ENCODE data around the gene MYO9B. TPM values are rescaled to one million over a fixed set of nuclear protein-coding genes. Genes with fewer than 3 reads are reported as not detected.

MYO9B gene
- total RNA-seq, 1 donor from 2014 or later, result 30.7 TPM

DNA sequence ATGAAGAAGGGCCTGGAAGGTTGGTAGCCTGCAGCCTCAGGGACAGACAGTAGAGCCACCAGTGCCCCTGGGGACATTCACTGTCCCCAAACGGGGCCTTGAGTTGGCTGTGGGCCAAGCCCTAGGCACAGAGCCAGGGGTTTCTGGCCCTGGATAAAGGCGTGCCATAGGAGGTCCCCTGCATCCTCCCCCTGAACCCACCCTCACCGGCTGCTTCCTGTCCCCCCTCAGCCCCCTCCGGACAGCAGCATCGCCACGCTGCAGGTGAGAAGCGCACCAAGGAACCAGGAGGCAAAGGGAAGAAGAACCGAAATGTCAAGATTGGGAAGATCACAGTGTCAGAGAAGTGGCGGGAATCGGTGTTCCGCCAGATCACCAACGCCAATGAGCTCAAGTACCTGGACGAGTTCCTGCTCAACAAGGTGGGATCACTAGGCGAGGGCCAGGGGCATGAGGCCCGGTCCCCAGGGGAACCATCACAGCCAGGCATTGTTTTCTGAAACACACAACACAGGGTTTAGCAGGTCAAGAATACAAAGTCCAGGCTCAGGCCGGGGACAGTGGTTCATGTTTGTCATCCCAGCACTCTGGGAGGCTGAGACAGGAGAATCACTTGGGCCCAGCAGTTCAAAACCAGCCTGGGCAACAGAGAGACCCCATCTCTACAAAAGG is 125.0 kb downstream of the MYO9B start:
- intact Hi-C loops (cut with micrococcal nuclease), result no loop called here
- Histone ChIP-seq H3K9me3 (replicated peaks) (no peaks in the 10 kb centered on the region), H3K4me3 (no peak overlapping the region), H3K4me1 (peaks cover 4% of the 10 kb centered on the region), H3K36me3 (peaks cover 79% of the 10 kb centered on the region), H3K27me3 (ENCODE audit: low read depth) (no peaks in the 10 kb centered on the region), H3K27ac (replicated peaks) (no peak overlapping the region)
- DNase-seq, result no peak
- TF ChIP-seq, protein P1, sequence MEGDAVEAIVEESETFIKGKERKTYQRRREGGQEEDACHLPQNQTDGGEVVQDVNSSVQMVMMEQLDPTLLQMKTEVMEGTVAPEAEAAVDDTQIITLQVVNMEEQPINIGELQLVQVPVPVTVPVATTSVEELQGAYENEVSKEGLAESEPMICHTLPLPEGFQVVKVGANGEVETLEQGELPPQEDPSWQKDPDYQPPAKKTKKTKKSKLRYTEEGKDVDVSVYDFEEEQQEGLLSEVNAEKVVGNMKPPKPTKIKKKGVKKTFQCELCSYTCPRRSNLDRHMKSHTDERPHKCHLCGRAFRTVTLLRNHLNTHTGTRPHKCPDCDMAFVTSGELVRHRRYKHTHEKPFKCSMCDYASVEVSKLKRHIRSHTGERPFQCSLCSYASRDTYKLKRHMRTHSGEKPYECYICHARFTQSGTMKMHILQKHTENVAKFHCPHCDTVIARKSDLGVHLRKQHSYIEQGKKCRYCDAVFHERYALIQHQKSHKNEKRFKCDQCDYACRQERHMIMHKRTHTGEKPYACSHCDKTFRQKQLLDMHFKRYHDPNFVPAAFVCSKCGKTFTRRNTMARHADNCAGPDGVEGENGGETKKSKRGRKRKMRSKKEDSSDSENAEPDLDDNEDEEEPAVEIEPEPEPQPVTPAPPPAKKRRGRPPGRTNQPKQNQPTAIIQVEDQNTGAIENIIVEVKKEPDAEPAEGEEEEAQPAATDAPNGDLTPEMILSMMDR (IDR thresholded peaks at IDR 0.05; ENCODE audit: borderline replicate concordance), result no peak

DNA sequence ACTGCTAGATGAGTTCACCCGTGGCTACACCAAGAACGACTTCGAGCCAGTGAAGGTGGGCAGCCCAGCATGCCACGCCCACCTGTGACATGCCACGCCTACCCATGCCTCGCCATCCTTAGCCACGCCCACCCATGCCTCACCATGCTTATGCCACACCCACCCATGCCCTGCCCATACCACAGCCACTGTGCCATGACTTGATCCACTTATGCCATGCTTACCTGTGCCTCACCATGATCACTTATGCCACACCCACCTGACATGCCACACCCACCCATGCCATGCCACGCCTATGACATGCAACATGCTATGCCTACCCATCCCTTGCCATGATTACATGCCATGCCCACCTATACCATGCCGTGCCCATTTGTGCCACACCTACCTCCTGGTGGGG is 126.7 kb downstream of the MYO9B start:
- Histone ChIP-seq H3K9me3 (replicated peaks) (no peaks in the 10 kb centered on the region), H3K4me3 (no peak overlapping the region), H3K4me1 (peaks cover 4% of the 10 kb centered on the region), H3K27me3 (ENCODE audit: low read depth) (no peaks in the 10 kb centered on the region), H3K36me3 (peaks cover 89% of the 10 kb centered on the region), H3K27ac (replicated peaks) (no peak overlapping the region)
- DNase-seq, result no peak
- intact Hi-C loops (cut with micrococcal nuclease), result no loop called here
- TF ChIP-seq, protein P1 (IDR thresholded peaks at IDR 0.05; ENCODE audit: borderline replicate concordance), result no peak

DNA sequence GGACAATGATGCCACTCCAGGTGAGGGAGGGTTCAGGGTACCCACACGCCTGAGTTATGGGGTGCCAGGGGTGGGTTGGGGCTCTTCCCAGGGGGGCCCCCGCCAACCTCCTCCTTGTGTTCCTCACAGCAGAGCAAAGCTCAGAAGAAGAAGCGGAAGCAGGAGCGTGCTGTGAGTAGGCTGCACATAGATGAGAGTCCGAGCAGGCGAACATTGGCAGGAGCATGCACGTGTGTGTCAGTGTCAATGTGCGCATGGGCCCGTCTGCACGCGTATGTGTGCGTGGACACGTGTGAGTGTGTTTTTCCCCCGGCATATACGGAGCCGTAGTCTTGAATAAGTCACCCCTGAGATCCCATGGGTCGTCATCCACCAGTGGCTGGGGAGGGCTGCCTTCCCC is 127.1 kb downstream of the MYO9B start:
- H3K36me3 ChIP-seq, result peaks cover 86% of the 10 kb centered on the region
- H3K4me3 ChIP-seq, result no peak overlapping the region
- intact Hi-C loops (cut with micrococcal nuclease), result no loop called here
- no peak for DNase-seq
- H3K4me1 ChIP-seq, result peaks cover 4% of the 10 kb centered on the region
- no peak overlapping the region for H3K27ac ChIP-seq (replicated peaks)
- no peaks in the 10 kb centered on the region for H3K9me3 ChIP-seq (replicated peaks)
- TF ChIP-seq, protein P1 (IDR thresholded peaks at IDR 0.05; ENCODE audit: borderline replicate concordance), result no peak
- no peaks in the 10 kb centered on the region for H3K27me3 ChIP-seq (ENCODE audit: low read depth)

DNA sequence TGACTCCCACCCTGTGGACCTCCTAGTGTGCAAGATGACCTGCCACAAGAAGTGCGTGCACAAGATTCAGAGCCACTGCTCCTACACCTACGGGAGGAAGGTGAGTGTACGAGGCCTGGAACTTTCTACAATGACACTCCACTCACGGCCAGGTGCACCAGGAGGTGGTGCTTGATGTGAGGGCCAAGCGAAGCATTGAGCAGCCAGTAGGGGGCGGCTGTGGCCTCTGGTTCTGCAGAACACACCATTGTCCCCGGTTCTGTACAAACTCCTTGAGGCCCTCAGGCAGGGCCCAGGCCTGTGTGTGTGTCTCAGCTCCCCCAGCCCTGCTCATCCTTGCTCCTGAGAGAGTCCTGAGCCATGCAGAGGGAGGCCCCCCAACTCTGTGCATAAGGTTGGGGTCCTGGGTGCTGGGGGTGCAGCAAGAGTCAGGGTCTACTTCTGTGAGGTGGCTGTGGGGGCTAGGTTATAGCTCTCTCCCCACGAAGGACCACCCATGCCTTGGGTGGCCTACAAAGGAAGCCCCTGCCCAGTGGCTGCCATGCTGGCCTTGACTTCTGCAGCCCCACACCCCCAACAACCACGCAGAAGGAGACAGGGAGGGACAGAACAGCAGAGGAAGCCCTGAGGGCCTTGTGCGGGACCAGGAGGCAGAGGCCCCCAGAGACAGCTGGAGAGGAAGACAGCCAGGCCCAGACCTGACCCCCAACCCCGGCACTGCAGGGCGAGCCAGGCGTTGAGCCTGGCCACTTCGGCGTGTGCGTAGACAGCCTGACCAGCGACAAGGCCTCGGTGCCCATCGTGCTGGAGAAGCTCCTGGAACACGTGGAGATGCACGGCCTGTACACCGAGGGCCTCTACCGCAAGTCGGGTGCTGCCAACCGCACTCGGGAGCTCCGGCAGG is 129.9 kb downstream of the MYO9B start:
- Histone ChIP-seq H3K4me3 (no peak overlapping the region), H3K9me3 (replicated peaks) (no peaks in the 10 kb centered on the region), H3K4me1 (no peaks in the 10 kb centered on the region), H3K36me3 (peaks cover 81% of the 10 kb centered on the region), H3K27me3 (ENCODE audit: low read depth) (no peaks in the 10 kb centered on the region), H3K27ac (replicated peaks) (no peak overlapping the region)
- intact Hi-C loops (cut with micrococcal nuclease), result no loop called here
- TF ChIP-seq, protein P1 (IDR thresholded peaks at IDR 0.05; ENCODE audit: borderline replicate concordance), result peak; percentile 74
- DNase-seq, result peak; percentile 47

GRCh38 chr19:17206736-17207581 is 131.4 kb downstream of the MYO9B start:
- H3K27me3 ChIP-seq (ENCODE audit: low read depth), result no peaks in the 10 kb centered on the region
- peaks cover 81% of the 10 kb centered on the region for H3K36me3 ChIP-seq
- intact Hi-C loops (cut with micrococcal nuclease), result no loop called here
- no peaks in the 10 kb centered on the region for H3K9me3 ChIP-seq (replicated peaks)
- H3K27ac ChIP-seq (replicated peaks), result no peak overlapping the region
- H3K4me1 ChIP-seq, result no peaks in the 10 kb centered on the region
- no peak for DNase-seq
- no peak overlapping the region for H3K4me3 ChIP-seq
- TF ChIP-seq, protein P1 (IDR thresholded peaks at IDR 0.05; ENCODE audit: borderline replicate concordance), result no peak
